Activated CD8-positive, alpha-beta memory T cell treated with anti-CD3 and anti-CD28 coated beads for 4 hours (primary cell): ENCODE results near the gene ABHD16A.
"Not testable (repeated sequence)": the region's sequence is repeated elsewhere in the genome, so short reads cannot be mapped to it uniquely, and the experiment has no call there.

Source experiments
- DNase-seq, 2 donors: peaks; one replicate each; pipeline ENCODE4 v3.0.0-alpha.2; 2020; ENCODE audit warnings: low read depth in 2 of 2

The ABHD16A gene

DNA sequence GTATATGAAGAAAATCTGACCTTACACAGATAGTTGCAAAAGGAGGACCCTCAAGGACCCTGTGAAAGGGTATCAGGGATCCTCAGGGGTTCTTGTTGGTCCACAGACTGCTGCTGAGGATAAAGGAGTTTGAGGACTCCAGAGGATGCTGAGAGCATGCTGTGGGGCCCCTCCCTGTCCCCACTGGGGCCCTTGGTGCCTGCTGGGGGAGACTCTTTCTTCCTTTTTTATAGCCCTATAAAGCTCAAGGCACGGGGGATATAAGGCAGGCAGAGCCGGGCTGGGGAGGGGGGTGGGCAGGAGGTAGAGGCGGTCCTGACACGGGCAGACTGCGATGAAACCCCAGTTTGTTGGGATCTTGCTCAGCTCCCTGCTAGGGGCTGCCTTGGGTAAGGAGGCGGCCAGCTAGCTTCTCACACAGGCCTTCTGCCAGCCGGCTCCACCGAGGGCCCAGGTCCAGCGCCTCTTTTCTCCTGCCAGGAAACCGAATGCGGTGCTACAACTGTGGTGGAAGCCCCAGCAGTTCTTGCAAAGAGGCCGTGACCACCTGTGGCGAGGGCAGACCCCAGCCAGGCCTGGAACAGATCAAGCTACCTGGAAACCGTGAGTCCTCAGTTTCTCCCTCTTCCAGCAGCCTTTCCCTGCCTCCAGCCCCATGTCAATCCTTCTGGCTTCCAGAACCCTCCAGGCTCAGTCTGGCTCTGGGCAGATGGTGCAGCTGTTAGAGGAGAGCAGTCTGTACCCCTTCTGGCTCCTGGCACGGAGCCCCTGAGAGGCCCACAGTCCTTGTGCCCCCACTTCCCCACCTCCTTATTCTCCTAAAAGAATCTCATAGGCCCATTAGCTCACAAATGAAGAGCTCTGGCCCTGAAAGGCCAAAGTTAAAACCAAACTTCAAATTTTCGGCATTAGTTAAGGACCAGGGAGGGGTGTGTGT, 12.2 kb upstream of the ABHD16A start, which contains the start of gene LY6G6D:
Gene LY6G6D, plus strand, starts transcription at position 327 of the 937 bp plus-strand sequence. Its CDS starts 8 bp downstream, at position 335.
- DNase-seq: no peak

DNA sequence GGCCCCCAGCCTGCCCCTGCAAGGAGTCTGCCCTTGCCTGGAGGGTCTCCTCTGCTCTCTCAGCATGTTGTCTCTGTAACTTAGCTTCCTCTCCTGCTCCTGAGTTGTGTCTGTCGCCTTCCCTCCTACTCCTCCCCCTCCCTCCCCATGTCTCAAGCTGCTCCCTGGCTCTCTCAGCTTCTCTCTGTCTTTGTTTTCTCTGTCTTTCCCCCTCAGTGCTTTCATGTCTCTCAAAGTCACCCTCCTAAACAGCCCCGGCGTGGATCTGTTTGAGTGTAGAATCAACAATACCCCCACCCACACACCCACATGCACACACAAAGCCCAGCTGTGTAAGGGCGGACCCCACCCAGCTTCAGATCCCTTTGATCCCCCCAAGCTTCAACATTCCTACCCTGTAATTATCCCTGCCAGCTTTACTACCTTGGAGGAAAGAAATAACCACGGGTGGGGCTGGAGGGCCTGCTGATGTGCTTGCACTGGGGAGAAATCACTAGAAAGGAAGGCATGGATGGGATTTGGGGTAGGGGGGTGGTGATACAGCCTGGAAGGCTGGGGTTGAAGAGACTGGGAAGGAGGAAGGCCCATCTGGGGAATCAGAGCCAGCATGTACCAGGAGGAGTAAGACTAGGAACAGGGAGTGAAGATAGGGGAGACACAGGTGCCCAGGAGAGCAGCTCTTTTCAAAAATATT, 11.0 kb upstream of the ABHD16A start:
- no peak for DNase-seq

DNA sequence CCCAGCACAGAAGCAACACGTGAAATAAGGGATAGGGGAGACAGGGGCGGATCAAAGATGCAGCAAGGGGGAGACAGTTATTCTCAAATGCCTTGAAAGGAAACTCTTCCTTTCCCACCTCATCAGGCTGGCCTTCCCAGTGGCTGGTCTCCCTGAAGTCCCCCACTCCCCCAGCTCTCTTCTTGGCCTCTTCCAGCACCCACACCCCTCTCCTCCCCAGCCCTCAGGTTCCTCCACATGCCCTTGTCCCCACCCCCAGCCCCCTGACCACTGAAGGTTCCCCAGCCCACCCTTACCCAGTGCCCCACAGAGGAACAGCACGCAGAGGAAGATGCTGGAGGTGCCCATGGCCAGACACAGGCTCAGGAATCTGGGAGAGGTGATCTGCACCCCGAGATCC, 10.3 kb upstream of the ABHD16A start:
- DNase-seq: no peak

DNA sequence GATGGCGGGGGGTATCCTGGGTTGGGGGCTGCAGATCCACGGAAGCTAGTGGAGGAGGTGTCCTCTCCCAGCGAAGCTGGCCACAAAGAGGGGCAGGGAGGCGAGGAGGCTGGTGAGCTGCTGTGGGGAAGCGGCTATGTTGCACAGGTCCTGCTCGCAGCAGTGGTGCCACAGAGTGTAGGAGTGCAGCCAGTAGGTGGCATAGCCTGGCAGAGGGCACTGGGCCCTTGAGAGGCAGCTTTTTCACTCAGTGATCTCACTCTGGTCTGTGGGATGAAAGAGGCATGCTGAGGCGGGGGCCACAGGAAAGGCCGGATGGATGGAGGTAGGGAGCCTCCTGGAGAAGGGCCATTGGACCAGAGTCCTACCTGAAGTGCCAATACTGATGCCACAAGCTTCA, 9.2 kb upstream of the ABHD16A start:
- DNase-seq: no peak

DNA sequence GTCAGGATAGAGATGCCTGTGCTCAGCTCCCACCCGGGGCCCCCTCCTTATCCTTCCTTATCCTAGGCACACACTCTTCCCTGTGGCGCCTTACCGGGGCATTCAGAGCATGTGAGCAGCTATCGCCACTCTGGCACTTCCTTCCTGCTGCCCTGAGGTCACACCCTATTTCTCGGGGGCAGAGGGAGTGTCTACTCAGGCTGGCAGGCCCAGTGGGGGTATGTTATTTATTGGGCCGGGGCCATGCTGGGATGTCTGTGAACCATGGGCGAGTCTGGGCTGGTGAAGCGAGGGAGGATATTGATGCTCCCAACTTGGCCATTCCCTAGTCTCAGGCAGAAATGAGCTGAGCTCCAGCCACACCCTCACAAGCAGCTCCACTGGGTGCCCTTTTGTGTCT, 8.1 kb upstream of the ABHD16A start:
- DNase-seq: no peak

DNA sequence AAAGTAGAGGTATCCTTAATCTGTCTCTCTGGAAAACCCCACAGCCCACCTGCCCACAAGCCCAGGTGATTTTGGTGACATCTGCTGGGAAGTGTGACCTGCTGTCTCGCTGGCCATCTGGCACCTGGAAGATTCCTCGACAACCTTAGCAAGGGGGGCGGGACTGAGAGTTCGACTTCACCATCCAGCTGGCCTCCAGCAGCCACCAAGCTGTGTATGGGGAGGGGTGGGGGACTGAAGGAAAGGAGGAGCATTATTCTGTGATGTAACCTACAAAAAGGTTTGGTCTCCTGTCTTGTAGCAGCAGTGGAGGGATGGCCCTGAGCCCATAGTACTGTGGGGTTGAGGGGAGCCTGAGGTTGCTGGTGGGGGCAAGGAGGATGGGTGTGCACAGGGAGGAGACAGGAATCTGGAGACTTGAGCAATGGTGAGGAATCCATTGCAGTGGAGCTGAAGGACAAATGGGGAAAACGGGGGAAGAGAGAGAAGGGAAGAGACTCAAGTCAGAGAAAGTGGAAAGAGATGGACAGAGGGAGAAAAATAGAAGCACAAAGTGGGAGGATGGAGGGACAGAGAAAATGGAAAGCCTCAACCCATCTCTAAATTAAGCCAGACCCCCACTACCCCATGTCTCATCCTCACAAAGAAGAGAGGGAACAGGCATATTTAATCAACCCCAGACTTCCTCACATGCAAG, 7.5 kb upstream of the ABHD16A start:
- no peak for DNase-seq

DNA sequence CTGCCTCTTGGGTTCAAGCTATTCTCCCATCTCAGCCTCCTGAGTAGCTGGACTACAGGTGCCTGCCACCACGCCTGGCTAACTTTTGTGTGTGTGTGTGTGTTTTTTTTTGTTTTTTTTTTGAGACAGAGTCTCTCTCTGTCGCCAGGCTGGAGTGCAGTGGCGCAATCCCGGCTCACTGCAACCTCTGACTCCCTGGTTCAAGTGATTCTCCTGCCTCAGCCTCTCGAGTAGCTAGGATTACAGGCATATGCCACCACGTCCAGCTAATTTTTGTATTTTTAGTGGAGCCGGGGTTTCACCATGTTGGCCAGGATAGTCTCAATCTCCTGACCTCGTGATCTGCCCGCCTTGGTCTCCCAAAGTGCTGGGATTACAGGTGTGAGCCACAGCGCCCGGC, 6.0 kb upstream of the ABHD16A start:
- not testable (repeated sequence) for DNase-seq

DNA sequence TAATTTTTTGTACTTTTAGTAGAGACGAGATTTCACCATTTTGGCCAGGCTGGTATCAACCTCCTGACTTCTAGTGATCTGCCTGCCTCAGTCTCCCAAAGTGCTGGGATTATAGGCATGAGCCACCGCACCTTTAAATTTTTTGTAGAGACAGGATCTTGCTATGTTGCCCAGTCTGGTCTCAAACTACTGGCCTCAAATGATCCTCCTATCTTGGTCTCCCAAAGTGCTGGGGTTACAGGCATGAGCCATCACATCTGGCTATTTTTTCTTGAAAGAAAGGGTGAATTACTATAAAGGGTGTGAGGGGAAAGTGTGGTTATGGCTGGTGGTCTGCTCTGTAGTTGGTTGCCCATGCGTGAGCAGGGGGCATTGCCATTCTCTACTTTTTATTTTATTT, 5.1 kb upstream of the ABHD16A start:
- no peak for DNase-seq

DNA sequence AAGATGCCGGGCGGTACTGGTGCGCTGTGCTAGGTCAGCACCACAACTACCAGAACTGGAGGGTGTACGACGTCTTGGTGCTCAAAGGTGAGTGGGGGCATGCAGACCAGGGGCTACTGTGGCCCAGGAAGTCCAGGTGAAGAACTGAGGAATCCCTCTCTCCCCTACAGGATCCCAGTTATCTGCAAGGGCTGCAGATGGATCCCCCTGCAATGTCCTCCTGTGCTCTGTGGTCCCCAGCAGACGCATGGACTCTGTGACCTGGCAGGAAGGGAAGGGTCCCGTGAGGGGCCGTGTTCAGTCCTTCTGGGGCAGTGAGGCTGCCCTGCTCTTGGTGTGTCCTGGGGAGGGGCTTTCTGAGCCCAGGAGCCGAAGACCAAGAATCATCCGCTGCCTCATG, 4.6 kb upstream of the ABHD16A start:
- DNase-seq: no peak

DNA sequence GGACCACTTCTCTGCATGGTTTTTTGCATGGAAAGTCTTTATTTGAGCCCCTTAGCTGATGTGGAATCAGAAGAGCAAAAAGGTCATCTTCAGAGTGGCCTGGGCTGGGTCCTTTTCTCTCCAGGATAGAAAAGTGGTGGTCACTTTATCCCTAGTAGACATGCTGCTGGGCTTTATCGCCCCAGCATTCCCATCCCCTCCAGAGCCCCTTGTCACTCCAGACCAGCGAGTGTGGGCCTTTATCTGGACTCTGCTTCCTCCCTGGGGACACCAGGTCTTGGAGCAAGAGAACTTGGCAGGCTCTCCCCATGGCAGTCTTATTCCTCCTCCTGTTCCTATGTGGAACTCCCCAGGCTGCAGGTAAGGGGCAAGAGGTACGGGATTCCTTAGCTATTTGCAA, 3.5 kb upstream of the ABHD16A start, which contains the start of gene LY6G6F:
Gene LY6G6F, plus strand, starts transcription at position 268 of the 400 bp plus-strand sequence. Its CDS starts 41 bp downstream, at position 309.
- no peak for DNase-seq

DNA sequence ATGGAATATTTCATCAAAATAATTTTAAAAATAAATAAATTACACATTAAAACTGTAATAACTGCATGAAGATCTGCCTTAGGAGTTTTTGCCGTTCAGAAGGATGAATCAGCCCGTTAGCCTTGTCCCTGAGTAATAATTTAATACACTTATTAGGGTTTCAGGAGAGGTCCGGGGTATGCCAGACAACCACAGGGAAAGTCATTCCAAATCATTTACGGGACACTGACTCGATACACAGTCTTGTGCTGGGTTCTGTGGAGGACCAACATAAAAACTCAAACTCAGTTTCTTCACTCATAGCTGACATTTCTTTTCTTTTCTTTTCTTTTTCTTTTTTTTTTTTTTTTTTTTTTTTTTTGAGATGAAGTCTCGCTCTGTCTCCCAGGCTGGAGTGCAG, 2.8 kb upstream of the ABHD16A start:
- DNase-seq: no peak

DNA sequence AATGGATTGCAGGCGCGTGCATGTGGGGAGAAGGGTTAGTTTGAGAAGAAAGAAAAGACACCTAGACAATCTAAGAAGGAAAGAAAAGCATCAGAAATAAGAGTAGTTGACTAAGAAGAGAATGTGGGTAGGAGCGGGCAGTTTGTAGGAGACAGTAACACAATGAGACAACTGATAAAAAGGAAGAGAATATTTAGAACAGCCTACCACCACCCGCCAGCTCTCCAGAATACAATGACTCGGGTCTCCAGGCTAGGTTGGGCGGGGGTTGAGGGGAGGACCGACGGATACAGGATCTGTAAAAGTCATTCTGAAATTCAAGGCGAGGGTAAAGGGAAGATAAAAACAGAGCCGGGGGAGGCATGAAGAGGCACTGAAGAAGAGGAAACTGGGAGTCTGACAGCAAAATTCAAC, 712 bp downstream of the ABHD16A start:
- no peak for DNase-seq

DNA sequence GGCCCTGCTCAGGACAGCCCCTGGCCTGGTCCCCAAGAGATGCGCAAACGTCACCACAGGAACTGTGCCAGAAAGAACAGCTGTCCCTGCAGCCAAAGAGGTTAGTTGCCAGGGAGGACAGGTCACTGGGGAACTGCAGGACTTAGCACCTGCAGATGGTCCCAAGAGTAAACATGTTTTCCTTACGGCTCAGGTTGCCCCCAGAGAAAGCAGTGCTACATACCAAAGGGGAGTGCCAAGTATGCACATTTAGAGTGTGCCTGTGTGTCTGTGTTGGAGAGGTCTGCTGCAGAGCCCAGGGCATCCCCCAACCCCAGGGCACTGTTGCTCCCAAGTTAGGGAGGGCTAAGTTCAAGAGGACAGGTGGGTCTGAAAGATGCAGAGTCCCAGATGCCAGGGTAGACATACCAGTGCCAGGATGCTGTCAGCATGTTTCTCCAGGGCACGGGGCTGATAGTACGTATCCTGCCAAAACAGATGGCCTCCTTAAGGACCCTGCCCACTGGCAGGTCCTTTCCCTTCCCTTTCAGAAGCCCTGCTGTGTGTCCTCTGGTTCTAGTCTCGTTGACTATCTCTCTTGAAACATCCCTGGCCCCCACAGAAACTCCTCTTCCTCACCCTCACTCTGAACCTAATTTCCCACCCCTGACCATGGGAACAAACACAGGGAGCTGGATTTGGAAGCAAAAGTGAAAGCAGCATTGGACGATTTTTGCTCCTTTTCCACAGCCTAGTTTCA, 1.3 kb downstream of the ABHD16A start:
- DNase-seq: no peak

DNA sequence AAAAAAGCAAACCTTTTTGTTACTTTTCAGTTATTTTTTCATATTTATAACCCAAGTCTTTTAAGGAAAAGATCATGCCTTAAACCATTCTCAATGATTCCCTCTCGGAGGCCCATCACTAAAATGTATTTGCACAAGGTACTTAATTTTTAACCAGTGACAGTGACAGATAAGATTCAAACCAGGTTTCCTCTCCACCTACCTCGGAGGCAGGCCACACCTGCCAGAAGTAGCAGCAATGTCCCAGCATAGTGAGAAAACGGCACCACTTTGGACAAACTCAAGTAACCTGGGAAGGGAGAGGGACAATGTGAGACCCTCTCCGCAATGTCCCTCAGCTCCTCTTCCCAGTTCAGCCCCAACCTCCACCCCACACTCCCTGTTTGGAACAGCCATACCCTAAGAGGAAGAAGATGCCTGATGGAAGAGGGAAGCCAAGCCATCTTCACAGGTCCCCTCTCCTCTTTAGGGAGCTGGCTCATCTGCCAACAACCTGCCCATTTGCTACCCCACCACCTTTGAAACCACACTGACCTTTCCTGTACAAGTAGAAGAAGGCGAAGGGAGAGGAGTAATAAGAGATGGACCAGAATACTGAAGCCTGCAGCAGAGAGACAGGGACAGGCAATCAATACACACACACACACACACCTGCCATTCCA, 2.3 kb downstream of the ABHD16A start:
- DNase-seq: no peak

DNA sequence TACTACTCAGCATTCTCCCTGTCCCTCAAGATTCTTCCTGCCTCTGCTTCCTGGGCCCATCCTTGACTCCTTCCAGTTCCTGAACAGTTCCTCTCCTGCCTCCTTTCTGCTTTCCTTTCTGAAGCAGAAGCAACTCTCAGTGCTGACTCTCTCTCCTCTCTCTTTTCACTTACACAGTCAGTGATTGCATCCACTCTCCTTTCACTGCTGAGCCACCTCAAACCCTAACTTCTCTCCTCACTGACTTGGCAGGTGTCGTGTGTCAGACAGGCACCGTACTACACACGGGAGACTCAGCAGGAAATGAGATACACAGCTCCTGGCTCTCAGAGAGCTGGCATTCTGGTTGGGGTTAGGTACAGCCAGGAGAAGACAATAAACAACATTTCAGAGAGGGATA, 5.6 kb downstream of the ABHD16A start:
- no peak for DNase-seq

DNA sequence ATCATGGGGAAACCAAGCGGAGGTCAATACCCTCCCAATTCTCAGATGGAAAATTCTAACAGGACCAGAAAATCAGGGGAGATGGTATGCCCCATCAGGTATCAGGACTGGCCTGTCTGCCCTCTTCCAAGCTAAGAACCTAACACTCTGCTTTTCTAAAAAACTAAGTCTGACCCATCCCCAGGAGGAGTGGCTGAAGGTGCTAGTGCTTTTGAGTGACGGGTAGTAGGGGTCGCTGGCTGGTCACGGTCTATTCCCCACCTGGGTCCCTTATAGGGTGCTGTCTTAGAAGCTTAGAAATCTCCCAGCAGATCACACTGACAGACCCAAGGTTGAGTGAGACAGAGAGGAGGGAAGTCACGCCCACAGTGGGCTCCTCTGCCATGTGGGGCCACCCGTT, 9.6 kb downstream of the ABHD16A start:
- no peak for DNase-seq

DNA sequence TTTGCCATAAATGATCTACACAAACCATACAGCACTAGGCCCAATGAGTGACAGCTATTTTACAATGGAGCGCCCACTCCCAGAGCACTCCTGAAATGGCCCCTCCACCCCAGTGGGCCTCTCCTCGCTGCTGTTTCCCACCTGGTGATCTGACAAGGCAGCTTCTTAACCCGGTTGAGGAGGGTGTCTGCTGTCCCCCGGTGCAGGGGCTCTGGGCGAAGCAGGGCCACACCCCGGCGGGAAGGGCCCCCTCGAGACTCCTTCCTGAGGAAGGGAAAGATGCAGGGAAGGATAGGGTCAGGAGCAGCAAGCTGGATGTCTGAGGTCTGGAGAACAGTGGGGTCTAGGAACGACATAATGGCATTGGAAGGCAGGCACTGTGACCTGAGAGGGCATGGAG, 10.2 kb downstream of the ABHD16A start:
- no peak for DNase-seq

DNA sequence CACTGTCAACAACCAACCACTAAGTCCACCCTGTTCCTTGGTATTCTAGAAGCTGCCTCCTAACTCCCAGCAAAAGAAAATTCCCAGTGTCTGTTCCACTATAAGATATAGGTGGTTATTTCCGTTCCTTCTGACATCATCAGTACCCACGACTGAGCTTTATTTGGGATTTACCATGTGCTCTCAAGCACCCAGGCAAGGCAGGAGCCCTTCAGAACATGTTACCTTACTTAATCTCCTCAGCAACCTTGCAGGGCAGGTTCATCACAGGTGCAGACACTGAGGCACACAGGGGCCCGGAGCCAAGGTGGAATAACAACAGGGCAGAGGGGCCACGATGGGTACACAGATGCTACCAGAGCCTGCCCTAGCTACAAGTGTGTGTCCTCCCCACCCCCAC, 10.8 kb downstream of the ABHD16A start:
- no peak for DNase-seq

DNA sequence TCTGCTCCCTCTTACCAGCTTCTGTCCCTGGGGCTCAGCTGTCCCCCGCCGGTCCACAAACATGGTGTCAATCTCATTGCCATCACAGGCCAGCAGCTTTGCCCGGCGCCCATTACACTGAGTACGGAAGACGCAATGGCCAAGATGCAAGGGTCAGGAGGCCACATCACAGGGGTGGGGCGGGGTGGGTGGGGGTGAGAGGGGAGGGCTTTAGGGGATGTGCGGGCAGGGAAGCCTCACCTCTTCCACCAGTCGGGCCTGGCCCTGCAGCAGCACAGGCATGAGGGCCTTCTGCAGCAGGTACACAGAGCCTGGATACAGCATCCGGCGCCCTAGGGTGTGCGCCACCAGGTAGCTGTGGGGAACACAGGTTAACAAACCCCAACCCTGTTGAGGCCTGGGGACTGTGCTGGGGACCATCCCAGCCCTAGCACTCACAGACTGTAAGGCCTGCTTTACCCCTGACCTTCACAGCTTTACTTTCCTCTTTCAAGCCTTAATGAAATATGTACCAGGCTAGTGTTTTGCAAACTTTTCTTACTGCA, 11.5 kb downstream of the ABHD16A start:
- no peak for DNase-seq

DNA sequence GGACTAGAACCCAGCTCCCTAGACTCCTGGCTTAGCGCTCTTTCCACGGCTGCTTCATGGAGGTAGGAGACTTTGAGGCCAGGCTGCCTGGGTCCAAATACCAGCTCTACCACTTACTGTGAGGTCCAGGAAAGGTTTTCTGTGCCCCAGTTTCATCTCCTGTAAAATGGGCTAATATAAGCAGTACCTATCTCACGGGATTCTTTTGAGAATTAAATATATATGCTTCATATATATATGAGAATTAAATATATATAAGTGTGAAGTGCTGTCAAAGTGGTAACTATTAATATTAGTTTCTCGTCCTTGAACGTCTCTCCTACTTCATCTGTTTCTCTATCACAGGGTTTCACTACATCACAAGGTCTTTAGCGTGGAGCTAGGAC, 12.1 kb downstream of the ABHD16A start:
- DNase-seq: no peak
